Upper lobe of right lung (tissue), 1 donor: Measurements from ENCODE around the gene FITM1. TPM values are rescaled to one million over a fixed set of nuclear protein-coding genes. Genes with fewer than 3 reads are reported as not detected.

ENCODE experiments used
- ATAC-seq: fragments of 200-7000 bp; cut with Tn5 transposase; one replicate; pipeline ENCODE4 v1.9.1; 2020; ENCODE audit warnings: mild to moderate bottlenecking, moderate library complexity
- DNase-seq: peaks from one replicate; pipeline ENCODE4 v3.0.0-alpha.2; 2020
- H3K27ac ChIP-seq: fragments of 200-600 bp; one replicate; pipeline ENCODE4 v1.8.0; 2022
- H3K27me3 ChIP-seq: fragments of 200-600 bp; one replicate; pipeline ENCODE4 v1.8.0; 2022; ENCODE audit warnings: mild to moderate bottlenecking
- H3K36me3 ChIP-seq: fragments of 200-600 bp; one replicate; pipeline ENCODE4 v1.8.0; 2022
- H3K4me1 ChIP-seq: fragments of 200-600 bp; one replicate; pipeline ENCODE4 v1.8.0; 2022
- H3K4me3 ChIP-seq: fragments of 200-600 bp; one replicate; pipeline ENCODE4 v1.8.0; 2022; ENCODE audit warnings: mild to moderate bottlenecking
- H3K9me3 ChIP-seq: fragments of 200-600 bp; one replicate; pipeline ENCODE4 v1.8.0; 2022
- CTCF ChIP-seq: fragments of 200-600 bp; IDR thresholded peaks from one replicate; pipeline ENCODE4 v1.8.0; 2022; ENCODE audit warnings: antibody characterized with exemption
- intact Hi-C: fragments of 100-400 bp; cut with DNase I; formaldehyde crosslinking; loops from one replicate; pipeline ENCODE4 v1.11.0; 2022
- long read RNA-seq: library from polyadenylated mRNA; unstranded; transcript quantifications from one replicate; pipeline ENCODE4 v2.0.0, GENCODE V29; 2021
- total RNA-seq: library from RNA; stranded (reverse); fragmentation: NEBNext Ultra II Directional; extraction: Animal tissue kit (Norgen Biotek cat#: 25700); gene quantifications from one replicate; pipeline ENCODE4 v1.2.1, GENCODE V29; 2021
- donor health status: DM: no; HTN: yes; CAD: no; lungs with severe emphysema.

FITM1 gene
- 1.1 TPM for total RNA-seq
- long read RNA-seq, result 0 reads

DNA sequence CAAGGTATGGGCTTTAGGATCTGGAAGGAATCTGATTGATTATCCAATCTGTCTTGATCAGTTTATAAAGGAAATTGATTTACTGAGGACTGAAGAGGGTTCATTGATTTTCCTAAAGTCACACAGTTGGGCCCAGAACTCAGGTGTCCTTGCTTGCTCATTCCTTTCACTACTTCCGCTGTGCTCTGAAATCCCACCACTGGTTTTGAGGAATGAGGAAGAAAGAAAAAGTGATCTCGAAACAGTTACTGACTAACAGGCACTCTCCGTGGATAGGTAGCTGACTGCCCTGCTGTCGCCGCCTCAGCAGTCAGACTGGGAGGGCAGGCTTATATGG lies at the start of gene FITM1:
Gene FITM1, plus strand, starts transcription at position 280 of the 337 bp plus-strand sequence. CDS start 905 bp downstream, outside the sequence.
- H3K4me1 ChIP-seq, result peaks cover 6% of the 10 kb centered on the region
- H3K36me3 ChIP-seq, result no peaks in the 10 kb centered on the region
- peak within 1 kb of the TSS; percentile 72 for H3K27ac ChIP-seq
- H3K27me3 ChIP-seq, result no peaks in the 10 kb centered on the region
- no peak for ATAC-seq
- intact Hi-C loops, result no loop called here
- no peak within 1 kb of the TSS for H3K4me3 ChIP-seq
- no peak for DNase-seq
- H3K9me3 ChIP-seq, result no peaks in the 10 kb centered on the region
- no peak for TF ChIP-seq CTCF

GRCh38 chr14:24080888-24081738 lies 49.3 kb upstream of the FITM1 start:
- Histone ChIP-seq H3K9me3 (no peaks in the 10 kb centered on the region), H3K27me3 (no peaks in the 10 kb centered on the region), H3K4me1 (peaks cover 10% of the 10 kb centered on the region), H3K36me3 (no peaks in the 10 kb centered on the region), H3K27ac (peak overlapping the region; percentile 63), H3K4me3 (peak overlapping the region; percentile 60)
- DNase-seq (peak; percentile 90), ATAC-seq (peak; percentile 92)
- intact Hi-C loops, result no loop called here
- no peak for TF ChIP-seq CTCF

- intact Hi-C loops, result no loop called here
- Histone ChIP-seq H3K27me3 (no peaks in the 10 kb centered on the region), H3K4me3 (peak overlapping the region; percentile 60), H3K27ac (peak overlapping the region; percentile 63), H3K36me3 (no peaks in the 10 kb centered on the region), H3K9me3 (no peaks in the 10 kb centered on the region), H3K4me1 (peaks cover 10% of the 10 kb centered on the region)
- DNase-seq (no peak), ATAC-seq (no peak)
- no peak for TF ChIP-seq CTCF
These were observed 48.7 kb upstream of the FITM1 start for GRCh38 chr14:24081739-24082211.

DNA sequence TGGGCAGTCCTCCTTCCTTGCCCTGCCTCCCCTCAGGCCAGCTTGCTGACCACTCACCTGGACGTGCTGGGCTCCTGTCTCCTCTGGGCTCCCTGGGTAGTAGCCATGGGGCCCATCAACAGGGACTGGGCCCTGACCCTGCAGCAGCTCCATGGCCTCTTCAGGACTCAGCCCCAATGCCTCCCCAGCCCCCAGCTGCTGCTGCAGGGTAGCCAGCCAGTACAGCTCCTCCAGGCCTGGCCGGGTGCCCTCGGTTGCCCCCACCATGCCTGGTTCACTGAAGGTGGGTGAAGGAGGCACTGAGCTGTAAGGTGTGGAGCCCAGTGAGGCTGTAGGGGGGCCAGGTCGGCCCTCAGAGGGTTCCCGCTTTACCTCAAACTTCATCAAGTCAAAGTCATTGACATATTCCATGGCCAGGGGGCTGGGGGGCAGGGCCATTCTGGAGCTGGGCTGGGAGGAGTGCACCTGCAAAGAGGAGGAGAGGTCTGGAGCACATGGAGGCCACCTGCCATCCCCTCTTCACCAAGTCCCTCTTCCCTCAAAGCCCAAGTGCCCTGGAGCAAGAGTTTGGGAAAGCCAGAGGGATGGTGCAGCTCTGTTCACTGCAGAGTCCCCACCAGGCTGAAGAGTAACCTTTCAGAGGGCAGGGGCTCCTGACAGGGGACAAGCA lies 47.9 kb upstream of the FITM1 start:
- intact Hi-C loops, result no loop called here
- no peaks in the 10 kb centered on the region for H3K36me3 ChIP-seq
- ATAC-seq (no peak), DNase-seq (no peak)
- H3K27ac ChIP-seq, result no peak overlapping the region
- peaks cover 10% of the 10 kb centered on the region for H3K4me1 ChIP-seq
- no peak for TF ChIP-seq CTCF
- no peaks in the 10 kb centered on the region for H3K9me3 ChIP-seq
- no peaks in the 10 kb centered on the region for H3K27me3 ChIP-seq
- H3K4me3 ChIP-seq, result no peak overlapping the region

DNA sequence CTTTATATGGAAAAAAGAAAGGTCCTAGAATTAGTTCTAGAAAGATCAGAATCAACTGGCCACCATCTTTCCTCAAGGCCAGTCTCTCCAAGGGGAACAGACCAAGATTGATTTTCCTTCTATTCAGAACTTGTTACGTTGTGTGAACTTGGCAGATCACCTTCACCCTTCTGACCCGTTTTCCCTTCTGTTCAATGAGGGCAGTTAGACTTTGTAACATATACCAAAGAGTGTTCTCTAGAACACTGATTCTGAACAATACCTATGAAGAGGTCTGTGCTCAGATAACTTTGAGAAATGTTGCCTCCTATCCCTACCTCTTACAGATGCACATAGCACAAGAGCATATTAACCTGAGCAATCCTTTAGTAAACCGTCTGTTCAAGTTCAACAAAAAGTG lies 47.0 kb upstream of the FITM1 start:
- Histone ChIP-seq H3K9me3 (no peaks in the 10 kb centered on the region), H3K4me1 (peaks cover 10% of the 10 kb centered on the region), H3K36me3 (no peaks in the 10 kb centered on the region), H3K27me3 (no peaks in the 10 kb centered on the region), H3K4me3 (no peak overlapping the region), H3K27ac (no peak overlapping the region)
- DNase-seq (no peak), ATAC-seq (no peak)
- TF ChIP-seq CTCF, result no peak
- intact Hi-C loops, result no loop called here
